Natural killer cell (primary cell): Measurements from ENCODE around the gene GSG1L. TPM values are rescaled to one million over a fixed set of nuclear protein-coding genes. Genes with fewer than 3 reads are reported as not detected.

Source experiments
- ATAC-seq, 3 donors: fragments of 150-1000 bp in 2 of 3; fragments of 200-7000 bp in 1 of 3; cut with Tn5 transposase; 1 replicate in 1 of 3; 2 replicates in 2 of 3; pipeline ENCODE4 v1.10.0; 2021; ENCODE audit warnings: mild to moderate bottlenecking in 2 of 3, moderate library complexity in 2 of 3
- DNase-seq, 2 donors: peaks; one replicate each; pipeline versions ENCODE4 v3.0.0 to v3.0.0-alpha.2; 2013 to 2021; ENCODE audit warnings: mixed read lengths in 1 of 2
- H3K27ac ChIP-seq: one replicate; pipeline ENCODE4 v1.5.1; 2013; ENCODE audit warnings: mild to moderate bottlenecking, low read length
- H3K27me3 ChIP-seq: one replicate; pipeline ENCODE4 v1.6.1; 2013; ENCODE audit warnings: low read length; ENCODE audit not compliant: control insufficient read depth, insufficient read depth
- H3K36me3 ChIP-seq: one replicate; pipeline ENCODE4 v1.6.1; 2013; ENCODE audit warnings: low read length; ENCODE audit not compliant: control insufficient read depth, insufficient read depth
- H3K4me1 ChIP-seq: one replicate; pipeline ENCODE4 v1.6.1; 2013; ENCODE audit warnings: low read length; ENCODE audit not compliant: control insufficient read depth, insufficient read depth
- H3K4me3 ChIP-seq: one replicate; pipeline ENCODE4 v1.5.1; 2013; ENCODE audit warnings: low read length
- H3K9me3 ChIP-seq: one replicate; pipeline ENCODE4 v1.6.1; 2013; ENCODE audit warnings: low read length; ENCODE audit not compliant: control insufficient read depth, insufficient read depth
- H3K27ac Mint-ChIP-seq, 2 donors: one replicate each; pipeline ENCODE4 v1.8.0; 2022; ENCODE audit warnings: mild to moderate bottlenecking in 2 of 2, mixed read lengths in 2 of 2, moderate library complexity in 1 of 2
- H3K27me3 Mint-ChIP-seq, 2 donors: one replicate each; pipeline ENCODE4 v1.8.0; 2022; ENCODE audit warnings: low read depth in 2 of 2, mixed read lengths in 2 of 2
- H3K36me3 Mint-ChIP-seq: one replicate; pipeline ENCODE4 v1.8.0; 2022; ENCODE audit warnings: mixed read lengths
- H3K4me1 Mint-ChIP-seq, 2 donors: one replicate each; pipeline ENCODE4 v1.8.0; 2022; ENCODE audit warnings: mixed read lengths in 2 of 2
- H3K4me3 Mint-ChIP-seq: one replicate; pipeline ENCODE4 v1.8.0; 2022; ENCODE audit warnings: mild to moderate bottlenecking, moderate library complexity, mixed read lengths
- H3K9me3 Mint-ChIP-seq, 2 donors: one replicate each; pipeline ENCODE4 v1.8.0; 2022; ENCODE audit warnings: mixed read lengths in 2 of 2
- WGBS: methylation state at CpG from one replicate; pipeline ENCODE4 v1.1.7; 2013; ENCODE audit warnings: missing lambda C conversion rate; ENCODE audit not compliant: insufficient coverage; 5-methylcytosine and 5-hydroxymethylcytosine counted together
- intact Hi-C: fragments of 100-400 bp; cut with micrococcal nuclease; formaldehyde crosslinking; loops from one replicate; pipeline ENCODE4 v1.14.2; 2022
- total RNA-seq, 4 donors: library from RNA; stranded (reverse); fragments of 120-200 nt in 1 of 4; gene quantifications; one replicate each; pipeline versions ENCODE4 v1.2.3 to v1.2.4, GENCODE V29; 2013 to 2022
- TF ChIP-seq, protein P1 (sequence below): fragments of 200-600 bp; IDR thresholded peaks from one replicate; pipeline ENCODE4 v1.8.0; 2022; ENCODE audit warnings: antibody characterized with exemption

Gene GSG1L
- total RNA-seq, 3 donors from 2014 or later (not counting 1 experiment from before 2014, with no cell fraction given), result 0.25 TPM; not detected in 2

GRCh38 chr16:28090646-28091377, 27.3 kb upstream of the GSG1L start:
- Histone ChIP-seq H3K4me3 (no peak overlapping the region), H3K27ac (no peak overlapping the region), H3K4me1 (peaks cover 3% of the 10 kb centered on the region), H3K9me3 (no peaks in the 10 kb centered on the region), H3K27me3 (no peaks in the 10 kb centered on the region), H3K36me3 (no peaks in the 10 kb centered on the region)
- H3K36me3 Mint-ChIP-seq, result no peaks in the 10 kb centered on the region
- TF ChIP-seq, protein P1, sequence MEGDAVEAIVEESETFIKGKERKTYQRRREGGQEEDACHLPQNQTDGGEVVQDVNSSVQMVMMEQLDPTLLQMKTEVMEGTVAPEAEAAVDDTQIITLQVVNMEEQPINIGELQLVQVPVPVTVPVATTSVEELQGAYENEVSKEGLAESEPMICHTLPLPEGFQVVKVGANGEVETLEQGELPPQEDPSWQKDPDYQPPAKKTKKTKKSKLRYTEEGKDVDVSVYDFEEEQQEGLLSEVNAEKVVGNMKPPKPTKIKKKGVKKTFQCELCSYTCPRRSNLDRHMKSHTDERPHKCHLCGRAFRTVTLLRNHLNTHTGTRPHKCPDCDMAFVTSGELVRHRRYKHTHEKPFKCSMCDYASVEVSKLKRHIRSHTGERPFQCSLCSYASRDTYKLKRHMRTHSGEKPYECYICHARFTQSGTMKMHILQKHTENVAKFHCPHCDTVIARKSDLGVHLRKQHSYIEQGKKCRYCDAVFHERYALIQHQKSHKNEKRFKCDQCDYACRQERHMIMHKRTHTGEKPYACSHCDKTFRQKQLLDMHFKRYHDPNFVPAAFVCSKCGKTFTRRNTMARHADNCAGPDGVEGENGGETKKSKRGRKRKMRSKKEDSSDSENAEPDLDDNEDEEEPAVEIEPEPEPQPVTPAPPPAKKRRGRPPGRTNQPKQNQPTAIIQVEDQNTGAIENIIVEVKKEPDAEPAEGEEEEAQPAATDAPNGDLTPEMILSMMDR, result no peak
- no peak for DNase-seq
- H3K9me3 Mint-ChIP-seq, result peaks cover 0 to 4% of the 10 kb centered on the region in 2 donors
- peaks cover 0 to 9% of the 10 kb centered on the region in 2 donors for H3K4me1 Mint-ChIP-seq
- no peak for ATAC-seq
- intact Hi-C loops, result no loop called here
- H3K27me3 Mint-ChIP-seq, result no peaks in the 10 kb centered on the region
- H3K27ac Mint-ChIP-seq, result peak overlapping the region in 1 of 2 donors; percentile 61
- H3K4me3 Mint-ChIP-seq, result no peak overlapping the region
- WGBS, result 91% methylated on average over 19 of the region's 19 CpGs

DNA sequence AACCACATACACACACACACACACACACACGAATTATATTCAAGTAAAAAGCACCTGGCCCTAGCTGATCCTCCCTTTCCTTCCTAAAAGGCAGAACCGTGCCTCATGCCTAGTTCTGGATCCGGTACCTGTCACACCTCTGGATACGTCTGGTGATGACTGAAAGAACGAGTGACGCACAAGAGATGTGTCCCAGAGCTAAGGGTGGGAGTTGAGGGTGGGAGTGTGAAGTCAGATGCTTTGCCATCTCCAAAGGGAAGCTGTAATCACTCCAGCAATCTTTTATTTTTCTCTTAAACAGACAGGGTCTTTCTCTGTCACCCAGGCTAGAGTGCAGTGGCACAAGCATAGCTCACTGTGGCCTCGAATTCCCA, 26.5 kb upstream of the GSG1L start:
- no peaks in the 10 kb centered on the region for H3K36me3 ChIP-seq
- H3K9me3 Mint-ChIP-seq, result peaks cover 0 to 4% of the 10 kb centered on the region in 2 donors
- intact Hi-C loops, result no loop called here
- H3K9me3 ChIP-seq, result no peaks in the 10 kb centered on the region
- H3K4me1 ChIP-seq, result peaks cover 3% of the 10 kb centered on the region
- no peak overlapping the region for H3K4me3 Mint-ChIP-seq
- TF ChIP-seq, protein P1, result no peak
- H3K27ac Mint-ChIP-seq, result peak overlapping the region; percentile 61 to 85
- ATAC-seq, result no peak
- no peak overlapping the region for H3K4me3 ChIP-seq
- H3K4me1 Mint-ChIP-seq, result peaks cover 0 to 9% of the 10 kb centered on the region in 2 donors
- WGBS, result 90% methylated on average over 7 of the region's 7 CpGs
- no peak overlapping the region for H3K27ac ChIP-seq
- H3K27me3 ChIP-seq, result no peaks in the 10 kb centered on the region
- H3K27me3 Mint-ChIP-seq, result no peaks in the 10 kb centered on the region
- DNase-seq, result no peak
- no peaks in the 10 kb centered on the region for H3K36me3 Mint-ChIP-seq

DNA sequence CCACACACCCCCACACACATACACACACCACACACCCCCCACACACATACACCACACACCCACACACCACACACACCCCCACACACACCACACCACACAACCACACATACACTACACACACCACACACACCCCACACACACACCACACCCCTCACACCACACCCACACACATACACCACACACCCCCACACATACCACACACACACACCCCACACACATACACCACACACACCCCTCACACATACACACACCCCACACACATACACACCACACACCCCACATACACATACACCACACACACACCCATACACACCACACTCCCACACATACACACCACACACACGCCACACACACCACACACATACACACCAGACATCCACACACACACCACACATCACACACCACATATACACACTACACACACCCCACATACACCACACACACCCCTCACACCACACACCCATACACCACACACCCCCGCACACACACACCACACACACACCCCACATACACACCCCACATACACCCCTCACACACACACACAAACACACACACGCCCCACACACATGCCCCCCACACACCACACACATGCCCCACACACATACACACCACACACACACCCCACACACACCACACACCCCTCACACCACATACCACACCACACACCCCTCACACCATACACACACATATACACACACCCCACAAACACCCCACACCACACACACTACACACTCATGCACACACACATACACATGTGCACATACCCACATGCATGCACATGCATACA, 25.9 kb upstream of the GSG1L start:
- WGBS, result 92% methylated on average over 3 of the region's 3 CpGs
- ATAC-seq (peak in 1 of 3 donors; percentile 38), DNase-seq (no peak)
- H3K36me3 ChIP-seq, result no peaks in the 10 kb centered on the region
- Mint-ChIP-seq H3K4me3 (no peak overlapping the region), H3K27ac (peak overlapping the region; percentile 61 to 85), H3K4me1 (peaks cover 0 to 9% of the 10 kb centered on the region in 2 donors), H3K27me3 (no peaks in the 10 kb centered on the region), H3K36me3 (no peaks in the 10 kb centered on the region), H3K9me3 (peaks cover 0 to 4% of the 10 kb centered on the region in 2 donors)
- TF ChIP-seq, protein P1, result no peak
- no peaks in the 10 kb centered on the region for H3K9me3 ChIP-seq
- H3K27me3 ChIP-seq, result no peaks in the 10 kb centered on the region
- no peak overlapping the region for H3K4me3 ChIP-seq
- peaks cover 3% of the 10 kb centered on the region for H3K4me1 ChIP-seq
- intact Hi-C loops, result no loop called here
- H3K27ac ChIP-seq, result no peak overlapping the region
